Fibroblast of skin of right quadriceps (primary cell): ENCODE data around the gene PRKAG2.
"Not testable (repeated sequence)": the region's sequence is repeated elsewhere in the genome, so short reads cannot be mapped to it uniquely, and the experiment has no call there.

Experiments used
- DNase-seq: peaks from one replicate; pipeline ENCODE4 v3.0.0-alpha.2; 2013

Gene PRKAG2

GRCh38 chr7:151570366-151570915 is 306.5 kb downstream of the PRKAG2 start:
- DNase-seq: peak; percentile 21

GRCh38 chr7:151568956-151569940 is 307.7 kb downstream of the PRKAG2 start:
- DNase-seq: no peak

- DNase-seq: peak; percentile 65
Measured at GRCh38 chr7:151566897-151567320, 310.0 kb downstream of the PRKAG2 start.

DNA sequence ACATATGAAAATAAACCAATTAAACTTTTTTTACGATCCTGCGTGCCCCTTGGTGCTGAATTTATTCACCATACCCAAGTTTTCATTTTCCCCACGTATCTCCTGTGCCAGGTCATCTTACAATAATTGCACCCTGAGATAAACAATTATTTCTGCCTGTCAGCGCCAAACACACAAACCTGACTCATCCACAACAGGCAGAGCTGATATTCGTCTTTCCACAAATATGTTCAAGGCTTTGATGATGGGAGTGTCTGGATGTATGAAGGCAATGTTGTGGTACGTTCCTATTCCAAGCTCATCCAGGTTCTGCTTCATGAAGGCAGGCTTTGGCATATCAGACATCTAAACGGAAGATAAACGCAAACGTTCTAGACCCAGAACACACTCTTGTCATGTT is 311.4 kb downstream of the PRKAG2 start:
- DNase-seq: peak; percentile 63

DNA sequence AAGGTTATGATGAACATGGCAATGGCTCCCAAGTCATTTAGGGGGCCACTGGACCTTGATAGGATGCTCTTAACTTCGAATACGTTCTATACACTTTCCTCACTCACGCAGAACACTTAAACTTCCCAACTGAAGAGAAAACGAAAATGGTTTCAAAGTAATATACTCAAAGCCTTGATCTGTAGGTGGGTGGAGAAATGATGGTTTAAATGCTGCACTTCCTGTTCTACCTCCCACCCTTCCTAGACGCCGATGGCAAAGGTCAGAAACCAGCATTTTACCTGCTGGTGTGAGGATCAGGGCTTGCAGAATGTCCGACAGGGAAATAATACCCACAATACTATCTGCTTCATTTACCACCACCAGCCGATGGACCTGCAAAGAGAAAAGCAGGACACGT is 316.7 kb downstream of the PRKAG2 start:
- DNase-seq: no peak

- DNase-seq: no peak
Measured at GRCh38 chr7:151559557-151560183, 317.2 kb downstream of the PRKAG2 start.

DNA sequence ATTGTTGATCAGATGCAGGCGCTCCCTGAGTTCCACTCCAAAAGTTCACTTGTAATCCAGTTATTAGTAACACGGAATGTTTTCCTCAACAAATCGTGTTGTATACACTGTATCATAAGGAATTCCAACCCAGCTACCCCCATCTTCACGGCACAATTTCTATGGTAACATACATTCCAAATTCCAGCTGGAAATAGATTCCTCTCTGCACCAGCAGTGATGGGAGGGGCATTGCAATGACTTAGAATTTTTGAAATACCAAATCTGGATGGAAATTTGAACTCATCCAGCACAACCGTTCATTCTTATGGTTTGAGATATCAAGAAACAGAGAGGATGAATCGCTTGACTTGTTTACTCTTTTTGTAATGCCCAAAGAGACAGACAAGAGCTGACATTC is 318.3 kb downstream of the PRKAG2 start:
- peak; percentile 91 for DNase-seq

DNA sequence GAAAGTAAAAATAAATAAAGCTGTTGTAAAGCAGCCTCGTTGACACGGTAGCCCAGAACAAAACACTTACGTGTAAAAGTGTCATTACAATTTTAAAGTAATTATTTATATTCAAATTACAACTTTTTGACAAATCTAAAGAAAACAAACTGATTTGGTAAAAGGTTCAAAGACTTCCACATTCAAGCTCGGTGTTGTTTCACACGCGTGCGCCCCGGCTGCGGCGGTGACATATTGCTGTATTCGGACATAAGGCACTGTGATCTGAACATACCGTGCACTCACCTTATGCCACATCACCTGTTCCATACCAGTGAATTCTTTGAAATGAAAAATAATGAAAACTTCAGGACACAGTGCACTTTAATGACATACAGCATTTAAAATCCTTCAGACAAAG is 320.3 kb downstream of the PRKAG2 start:
- no peak for DNase-seq

DNA sequence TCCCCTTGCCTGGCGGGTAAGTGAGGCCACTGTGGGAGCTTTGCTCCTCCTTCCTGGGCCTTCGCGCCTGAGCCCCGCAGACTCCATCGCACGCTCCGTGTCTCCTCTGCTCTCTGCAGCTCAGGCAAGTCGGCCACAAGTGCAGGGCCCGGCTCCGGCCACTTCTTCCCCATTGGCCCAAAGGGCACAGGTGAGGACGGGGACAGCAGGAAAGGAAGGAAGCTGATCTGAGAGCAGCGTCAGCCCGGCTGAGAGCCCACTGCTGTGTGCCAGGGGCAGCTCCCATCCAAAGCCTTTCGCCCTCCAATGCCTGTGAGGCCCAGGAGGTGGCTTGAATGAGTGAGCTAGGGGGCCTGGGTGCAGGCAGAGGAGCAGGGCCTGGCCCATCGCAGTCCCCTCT is 323.6 kb downstream of the PRKAG2 start:
- DNase-seq: no peak

DNA sequence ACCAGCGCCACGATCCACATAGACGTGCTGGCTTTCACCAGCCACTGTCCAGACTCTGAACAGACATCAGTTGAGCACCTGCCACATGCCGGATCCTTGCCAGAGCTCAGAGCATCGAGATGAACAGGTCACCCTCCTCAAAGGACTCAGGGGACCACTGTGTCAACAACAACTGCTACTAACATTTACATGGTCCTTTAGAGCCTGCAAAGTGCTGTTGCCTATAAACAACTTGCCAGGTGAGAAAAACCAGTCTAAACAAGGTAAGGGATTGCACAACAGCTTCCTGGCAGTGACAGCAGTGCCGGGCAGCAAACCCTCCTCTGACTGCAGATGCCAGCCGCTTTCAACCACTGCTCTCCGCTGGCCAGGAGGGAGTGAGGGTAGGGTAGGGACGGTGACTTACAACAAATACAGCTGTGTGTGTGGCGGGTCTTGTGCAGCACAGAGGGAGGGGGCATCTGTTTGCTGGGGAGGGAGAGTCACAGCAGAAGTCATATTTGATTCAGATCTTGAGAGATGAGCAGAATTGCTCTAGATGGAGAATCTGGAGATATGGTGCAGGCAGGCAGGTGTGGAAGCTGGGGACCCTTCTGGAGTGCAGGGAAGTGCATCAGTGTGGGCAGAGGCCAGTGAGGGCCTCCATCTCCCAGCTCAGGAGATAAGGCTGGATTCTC is 324.4 kb downstream of the PRKAG2 start:
- DNase-seq: no peak

GRCh38 chr7:151551820-151552219 is 325.1 kb downstream of the PRKAG2 start:
- peak; percentile 39 for DNase-seq

DNA sequence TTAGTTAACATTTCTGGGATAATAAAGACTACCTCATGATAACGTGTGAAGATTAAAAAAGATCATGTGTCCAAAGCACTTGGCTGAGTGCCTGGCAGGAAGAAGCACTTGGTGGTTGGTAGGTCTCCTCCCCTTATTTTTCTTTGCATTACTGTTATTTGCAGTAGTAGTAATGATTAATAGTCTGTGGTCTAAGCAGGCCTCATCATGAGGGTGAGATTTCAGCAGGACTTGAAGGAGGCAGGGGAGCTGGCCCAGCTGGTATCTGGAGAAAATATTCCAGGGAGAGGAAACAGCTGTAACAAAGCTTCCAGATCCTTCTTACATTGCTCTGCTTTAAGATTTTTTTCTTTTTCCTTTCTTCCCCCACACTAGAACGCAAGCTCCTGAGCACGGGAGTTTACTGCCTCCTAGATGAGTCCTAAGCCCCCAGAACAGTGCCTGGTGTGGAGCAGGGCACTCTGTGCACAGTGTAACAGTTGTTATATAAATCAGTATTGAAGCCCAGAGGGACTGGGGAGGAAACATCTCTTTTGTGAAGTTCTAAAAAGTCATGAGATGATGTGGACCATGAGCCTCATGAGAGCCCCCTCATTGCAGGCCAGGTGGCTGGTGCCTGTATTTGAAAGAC is 326.1 kb downstream of the PRKAG2 start:
- peak; percentile 86 for DNase-seq

DNA sequence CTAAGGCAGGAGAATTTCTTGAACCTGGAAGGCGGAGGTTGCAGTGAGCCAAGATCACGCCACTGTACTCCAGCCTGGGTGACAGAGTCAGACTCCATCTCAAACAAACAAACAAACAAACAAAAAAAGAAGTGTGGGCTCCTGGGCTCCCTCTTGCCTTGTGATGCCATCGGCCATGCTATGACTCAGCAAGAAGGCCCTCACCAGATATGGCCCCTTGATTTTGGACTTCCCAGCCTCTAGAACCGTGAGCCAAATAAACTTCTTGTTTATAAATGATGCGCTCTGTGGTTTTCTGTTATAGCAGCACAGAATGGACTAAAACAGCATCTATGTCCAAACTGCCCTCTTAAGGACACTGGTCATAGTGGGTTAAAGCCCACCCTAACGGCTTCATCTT is 327.3 kb downstream of the PRKAG2 start:
- DNase-seq: no peak

DNA sequence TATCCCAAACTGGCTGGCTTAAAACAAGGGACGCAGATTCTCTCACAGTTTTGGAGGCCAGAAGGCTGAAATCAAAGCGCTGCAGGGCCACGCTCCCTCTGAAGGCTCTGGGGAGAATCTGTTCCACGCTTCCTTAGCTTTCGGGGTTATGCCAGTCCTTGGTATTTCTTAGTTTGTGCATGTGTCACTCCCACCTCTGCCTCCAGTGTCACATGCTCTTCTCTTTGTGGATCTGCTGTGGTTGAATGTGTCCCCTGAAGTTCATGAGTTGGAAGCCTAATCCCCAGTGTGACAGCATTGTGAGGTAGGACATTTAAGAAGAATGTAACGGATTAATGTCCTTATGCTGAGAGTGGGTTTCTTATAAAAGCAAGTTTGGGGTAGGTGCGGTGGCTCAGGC is 327.8 kb downstream of the PRKAG2 start:
- DNase-seq: no peak

DNA sequence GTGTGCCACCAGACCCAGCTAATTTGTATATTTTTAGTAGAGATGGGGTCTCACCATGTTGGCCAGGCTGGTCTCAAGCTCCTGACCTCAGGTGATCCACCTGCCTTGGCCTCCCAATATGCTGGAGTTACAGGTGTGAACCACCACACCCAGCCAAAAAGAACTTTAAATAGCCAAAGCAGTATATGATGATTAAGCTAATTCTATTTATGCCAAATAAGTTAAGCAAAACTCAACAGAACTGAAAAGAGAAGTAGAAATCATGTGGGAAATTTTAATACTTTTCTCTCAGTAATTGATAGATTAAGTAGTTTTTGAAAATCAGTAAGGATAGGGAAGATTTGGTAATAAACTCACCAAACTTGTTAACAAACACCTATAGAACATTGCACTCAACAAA is 332.7 kb downstream of the PRKAG2 start:
- no peak for DNase-seq

- DNase-seq: no peak
Measured at GRCh38 chr7:151542606-151543130, 334.2 kb downstream of the PRKAG2 start.

DNA sequence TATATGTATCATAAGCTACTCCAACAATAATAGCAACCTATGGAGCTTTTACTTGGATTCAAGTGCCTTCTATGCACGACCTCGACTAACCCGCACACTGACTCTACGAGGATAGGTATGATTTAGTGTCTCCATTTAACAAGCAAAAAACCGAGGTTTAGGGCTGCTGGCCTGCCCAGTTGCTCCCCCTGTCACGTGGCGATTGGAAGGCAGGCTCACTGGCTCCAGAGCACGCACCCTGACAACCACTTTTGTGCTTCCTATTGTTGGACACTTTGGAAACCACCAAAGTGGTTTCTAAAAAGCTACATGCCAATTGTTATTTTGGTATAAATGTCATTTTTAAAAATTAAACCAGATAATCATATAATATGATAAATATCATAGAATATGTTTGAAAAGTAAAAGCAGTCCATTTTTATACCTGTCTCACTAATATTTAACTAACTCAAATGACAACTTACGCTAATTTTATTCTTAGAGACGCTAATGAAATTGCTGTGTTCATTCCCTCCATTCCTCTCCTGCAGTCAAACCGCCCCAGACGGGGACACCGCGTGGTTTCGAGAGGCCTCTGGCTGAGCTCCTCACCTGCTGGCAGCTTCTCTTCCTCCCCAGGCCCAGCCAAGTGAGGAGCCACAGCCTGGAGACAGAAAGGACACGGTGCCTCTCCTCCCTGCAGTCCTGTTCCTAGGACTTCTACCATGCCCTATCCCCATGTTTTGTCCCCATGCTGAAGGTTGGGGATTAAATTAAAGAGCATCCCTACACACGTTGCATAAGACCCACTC is 335.0 kb downstream of the PRKAG2 start:
- no peak for DNase-seq

DNA sequence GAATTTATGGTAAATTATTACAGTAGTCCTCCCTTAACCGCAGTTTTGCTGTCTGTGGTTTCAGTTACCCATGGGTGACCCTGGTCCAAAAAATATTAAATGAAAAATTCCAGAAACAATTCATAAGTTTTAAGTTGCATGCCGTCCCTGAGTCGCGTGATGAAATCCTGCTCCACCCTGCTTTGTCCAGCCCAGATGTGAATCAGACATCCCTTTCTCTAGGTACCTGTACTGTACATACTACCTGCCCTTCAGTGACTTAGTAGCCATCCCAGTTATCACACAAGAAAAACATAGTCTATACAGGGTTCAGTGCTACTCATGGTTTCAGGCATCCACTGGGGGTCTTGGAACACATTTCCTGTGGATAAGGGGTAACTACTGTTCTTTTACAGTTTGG is 336.8 kb downstream of the PRKAG2 start:
- DNase-seq: no peak

DNA sequence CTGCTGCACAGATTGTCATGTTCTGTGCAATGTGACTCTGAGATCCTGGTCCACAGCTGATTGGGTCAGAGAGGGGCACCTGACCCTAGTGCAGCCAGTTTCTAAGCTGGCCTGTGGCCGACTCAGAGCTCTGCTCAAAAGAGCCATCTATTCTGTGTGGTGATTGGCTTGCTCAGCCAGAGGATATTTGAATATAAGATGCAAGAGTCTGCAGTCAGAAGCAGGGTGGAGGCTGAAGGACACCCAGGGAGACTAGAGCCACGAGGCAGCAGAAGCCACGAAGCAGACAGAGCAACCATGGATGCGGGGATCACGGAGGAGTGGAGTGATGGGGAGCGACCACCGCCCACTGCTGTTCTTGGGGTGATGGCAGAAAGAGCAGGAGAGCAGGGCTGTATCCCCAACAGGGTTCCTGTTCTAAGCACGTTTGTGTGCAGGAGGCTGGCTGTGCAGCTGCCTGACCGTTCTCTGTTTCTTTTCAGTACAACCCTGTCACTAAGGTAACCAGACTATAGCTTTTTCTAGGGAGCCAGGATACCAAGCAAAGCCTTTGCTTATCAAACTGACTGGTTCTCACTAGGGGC is 337.7 kb downstream of the PRKAG2 start:
- no peak for DNase-seq

DNA sequence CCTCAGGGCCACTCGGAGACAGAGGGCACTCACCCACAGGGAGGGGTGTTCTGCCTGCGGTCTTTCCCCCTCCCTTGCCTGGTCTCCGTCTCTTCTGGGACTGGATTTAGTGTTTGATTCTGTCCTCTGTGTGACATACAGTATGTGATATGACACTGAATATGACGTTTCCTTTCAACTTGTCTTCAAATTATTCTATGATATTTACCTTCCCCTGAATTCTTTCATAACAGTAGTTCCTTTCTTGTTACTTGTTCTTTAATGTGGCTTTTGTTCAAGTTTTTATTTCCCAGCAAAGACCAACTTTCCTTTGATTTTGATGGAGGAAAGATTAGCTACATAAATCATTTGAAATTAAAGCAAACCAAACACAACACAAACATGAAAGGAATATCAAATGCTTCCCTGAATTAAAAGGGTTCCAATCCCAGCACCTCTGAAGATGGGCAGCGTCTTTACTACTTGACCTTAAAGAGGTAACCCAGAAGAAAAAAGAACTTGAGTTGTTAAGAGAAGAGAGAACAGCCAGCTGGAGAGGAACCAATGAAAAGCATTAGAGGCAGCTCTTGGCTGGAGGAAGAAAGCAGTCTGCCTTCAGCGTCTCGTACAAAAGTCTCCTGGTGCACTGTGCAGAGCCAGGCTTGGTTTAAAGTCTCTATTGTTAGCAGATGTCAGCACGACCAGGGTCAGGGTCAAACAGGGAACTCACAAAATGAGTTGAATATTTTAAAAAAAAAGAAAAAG is 338.9 kb downstream of the PRKAG2 start:
- no peak for DNase-seq

DNA sequence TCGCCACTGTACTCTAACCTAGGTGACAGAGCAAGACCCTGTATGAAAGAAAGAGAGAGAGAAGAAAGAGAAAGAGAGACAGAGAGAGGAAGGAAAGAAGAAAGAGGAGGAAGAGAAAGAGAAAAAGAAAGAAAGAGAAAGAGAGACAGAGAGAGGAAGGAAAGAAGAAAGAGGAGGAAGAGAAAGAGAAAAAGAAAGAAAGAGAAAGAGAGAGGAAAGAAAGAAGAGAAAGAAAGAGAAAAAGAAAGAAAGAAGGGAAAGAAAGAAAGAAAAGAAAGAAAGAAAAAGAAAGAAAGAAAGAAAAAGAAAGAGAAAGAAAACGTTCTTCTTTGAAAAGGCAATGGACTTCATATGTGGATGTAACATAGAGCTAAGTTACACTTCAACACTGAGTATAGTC is 340.7 kb downstream of the PRKAG2 start:
- DNase-seq: not testable (repeated sequence)
